Stimulated activated CD8-positive, alpha-beta memory T cell treated with anti-CD3 and anti-CD28 coated beads, Interleukin-12 subunit alpha, Interleukin-12 subunit beta, amount 100 ng/mL, for 4 hours (primary cell): Measurements from ENCODE around the gene MT1A.
"Not testable (repeated sequence)": the region's sequence is repeated elsewhere in the genome, so short reads cannot be mapped to it uniquely, and the experiment has no call there.

ENCODE experiments used
- DNase-seq: peaks from one replicate; pipeline ENCODE4 v3.0.0-alpha.2; 2020; ENCODE audit warnings: low read depth

Gene MT1A

DNA sequence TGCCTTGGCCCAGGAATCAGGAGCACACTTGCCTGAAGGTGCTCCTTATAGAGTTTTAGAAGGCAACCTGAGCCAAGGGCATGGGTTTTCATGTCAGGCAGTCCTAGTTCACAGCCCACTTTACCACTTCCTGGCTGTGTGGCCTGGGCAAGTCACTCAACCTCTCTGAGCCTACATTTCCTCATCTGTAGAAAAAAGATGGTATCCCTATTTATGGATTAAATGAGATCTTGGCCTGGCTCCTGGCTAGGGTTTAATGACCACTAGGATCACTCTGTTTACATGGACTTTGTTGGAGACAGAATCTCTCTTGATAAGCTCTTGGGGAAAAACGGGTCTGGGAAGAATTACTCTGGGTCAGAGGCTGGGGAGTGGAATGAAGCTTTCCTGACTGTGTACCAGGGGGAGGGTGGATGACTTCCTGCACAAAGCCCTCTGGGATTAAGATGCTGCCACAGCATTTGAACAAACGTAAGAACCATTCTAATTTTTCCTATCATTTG lies 27.8 kb upstream of the MT1A start:
- no peak for DNase-seq

DNA sequence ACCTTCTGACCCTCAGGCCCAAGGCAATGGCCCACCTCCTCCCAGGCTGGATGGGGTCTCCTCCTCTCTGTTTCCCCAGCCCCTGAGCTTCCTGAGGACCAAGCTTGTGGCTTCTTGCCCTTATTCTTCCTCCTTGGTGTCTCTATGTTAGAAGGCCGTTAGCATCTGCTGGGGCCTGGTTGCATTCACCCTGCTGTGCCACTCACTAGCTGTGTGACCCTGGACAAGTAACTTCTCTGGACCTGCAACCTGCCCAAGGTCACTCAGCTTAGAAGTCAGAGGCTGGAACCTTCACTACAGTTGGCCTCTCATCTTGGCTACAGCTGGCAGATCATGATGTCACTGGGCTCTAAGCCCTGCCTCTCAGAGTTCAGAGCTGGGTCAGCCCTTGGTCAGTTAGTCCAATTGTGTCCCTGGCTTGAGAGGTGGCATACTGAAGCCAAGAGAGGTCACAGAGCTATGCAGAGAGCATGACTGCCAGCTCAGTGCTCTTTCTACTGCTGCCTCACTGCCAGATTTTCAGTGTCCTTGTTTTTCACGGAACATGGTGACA lies 27.1 kb upstream of the MT1A start:
- no peak for DNase-seq

DNA sequence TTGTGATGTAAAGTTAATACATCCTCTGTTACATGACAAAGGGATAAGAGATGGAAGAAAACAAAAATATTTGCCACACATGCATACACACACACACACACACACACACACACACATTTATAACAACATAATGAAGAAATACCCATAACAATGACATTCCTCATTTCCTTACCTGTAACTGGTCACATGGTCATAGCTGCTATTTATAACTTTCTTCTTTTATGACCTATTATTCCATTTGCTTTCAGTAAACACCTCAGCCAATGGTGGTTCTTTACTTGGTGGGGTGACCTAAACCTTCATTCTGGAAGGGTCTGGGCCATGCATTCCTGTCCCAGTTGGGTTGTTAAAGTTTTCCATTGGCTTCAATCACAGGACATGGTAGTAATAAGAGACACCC lies 24.8 kb upstream of the MT1A start:
- no peak for DNase-seq

DNA sequence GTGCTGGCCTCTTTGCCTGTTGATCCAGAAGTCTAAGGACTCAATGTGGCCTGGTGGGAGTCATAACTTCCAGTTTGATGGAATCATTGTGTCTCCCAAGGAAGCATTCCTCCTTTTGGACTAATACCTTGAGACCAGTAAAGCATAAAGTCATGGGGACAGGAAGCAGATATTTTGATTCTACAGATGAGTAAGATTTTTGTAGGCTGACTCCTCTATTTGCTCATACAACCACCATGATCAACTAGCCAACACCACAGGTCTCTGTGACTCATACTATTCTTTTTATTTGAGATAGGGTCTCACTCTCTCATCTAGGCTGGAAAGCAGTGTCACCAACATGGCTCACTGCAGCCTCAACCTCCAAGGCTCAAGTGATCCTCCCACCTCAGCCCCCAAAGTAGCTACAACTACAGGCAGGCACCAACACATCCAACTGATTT lies 23.9 kb upstream of the MT1A start:
- no peak for DNase-seq

DNA sequence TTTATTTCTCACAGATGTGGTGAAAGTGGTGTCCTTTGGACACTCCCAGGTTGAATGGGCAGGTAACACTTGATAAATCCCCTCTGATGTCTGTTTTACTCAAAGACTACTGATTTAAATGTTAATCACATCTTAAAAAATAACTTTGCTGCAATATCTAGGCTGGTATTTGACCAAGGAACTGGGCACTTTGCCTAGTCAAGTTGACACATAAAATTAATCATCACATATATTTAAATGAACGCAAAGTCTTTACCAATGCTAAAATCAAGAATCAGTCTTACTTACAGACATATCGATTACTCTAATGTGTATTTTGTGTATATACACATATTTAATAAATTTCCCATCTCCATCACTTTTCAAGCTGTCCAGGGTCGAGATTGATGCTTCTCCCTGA lies 23.1 kb upstream of the MT1A start:
- DNase-seq = no peak

DNA sequence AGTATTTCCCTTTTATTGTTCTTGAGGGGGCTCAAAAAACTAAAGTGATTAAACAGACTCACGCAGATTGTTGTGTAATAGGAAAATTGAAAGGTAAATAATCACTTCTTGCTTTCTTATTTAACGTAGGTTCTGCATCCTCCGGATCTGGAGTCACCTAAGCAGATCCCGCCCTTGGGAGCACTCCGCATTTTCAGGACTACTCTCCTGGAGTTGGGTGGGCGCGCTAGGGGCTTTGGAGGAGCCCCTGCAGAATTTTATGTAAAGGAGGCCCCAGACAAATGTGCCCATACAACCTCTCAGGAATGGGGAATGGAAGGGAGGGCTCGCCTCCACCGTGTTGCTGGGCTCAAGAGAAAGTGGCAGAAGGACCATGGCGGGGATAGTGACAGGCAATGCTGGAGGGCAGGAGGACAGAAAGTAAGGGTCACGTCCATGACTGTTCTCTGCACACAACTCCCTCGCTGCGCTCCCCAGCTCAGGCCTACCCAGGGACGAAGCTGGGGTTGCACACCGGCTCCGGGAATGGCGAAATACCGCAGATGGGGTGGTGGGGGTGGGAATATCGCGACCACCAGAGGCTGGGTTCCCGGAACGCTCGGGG lies 21.8 kb upstream of the MT1A start:
- DNase-seq = no peak

DNA sequence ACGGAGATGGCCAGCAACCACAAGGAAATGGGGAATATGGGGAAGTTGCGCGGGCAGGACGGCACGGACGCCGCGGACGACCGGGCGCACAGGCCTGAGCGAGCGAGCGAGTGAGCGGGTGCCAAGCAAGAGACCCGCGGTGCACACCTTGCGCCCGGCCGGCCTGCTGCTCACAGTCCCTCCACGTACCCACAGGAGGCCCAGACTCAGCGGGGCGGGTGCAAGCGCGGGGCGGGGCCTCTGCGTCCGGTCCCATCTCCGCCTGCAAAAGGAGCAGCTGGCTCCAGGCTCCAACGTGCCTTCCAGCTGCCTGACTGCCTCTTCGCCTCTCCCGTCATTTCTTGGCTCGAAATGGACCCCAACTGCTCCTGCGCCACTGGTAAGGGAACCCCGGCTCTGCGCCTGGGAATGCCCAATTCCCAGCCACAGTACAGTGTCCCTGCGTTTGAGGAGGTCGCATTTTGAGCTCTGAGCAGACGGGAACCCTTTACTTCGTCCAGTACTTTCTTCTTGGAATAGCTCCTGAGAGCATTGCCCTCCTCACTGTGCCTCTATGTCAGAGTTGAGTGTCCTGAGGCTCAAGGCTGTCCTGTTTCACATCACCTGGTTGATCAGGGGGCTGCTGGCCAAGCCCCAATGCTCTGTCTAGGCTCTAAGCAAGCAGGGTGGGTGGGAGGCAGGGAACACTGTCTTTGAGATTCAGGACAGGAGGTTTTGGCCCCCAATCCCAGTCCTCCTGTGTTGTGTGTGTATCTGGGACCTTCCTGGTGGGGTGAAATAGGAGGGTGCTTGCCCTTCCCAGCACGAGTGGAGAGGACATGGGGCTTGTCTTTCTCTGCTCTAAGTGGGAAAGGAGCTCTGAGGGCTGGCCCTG lies 21.0 kb upstream of the MT1A start:
- no peak for DNase-seq

DNA sequence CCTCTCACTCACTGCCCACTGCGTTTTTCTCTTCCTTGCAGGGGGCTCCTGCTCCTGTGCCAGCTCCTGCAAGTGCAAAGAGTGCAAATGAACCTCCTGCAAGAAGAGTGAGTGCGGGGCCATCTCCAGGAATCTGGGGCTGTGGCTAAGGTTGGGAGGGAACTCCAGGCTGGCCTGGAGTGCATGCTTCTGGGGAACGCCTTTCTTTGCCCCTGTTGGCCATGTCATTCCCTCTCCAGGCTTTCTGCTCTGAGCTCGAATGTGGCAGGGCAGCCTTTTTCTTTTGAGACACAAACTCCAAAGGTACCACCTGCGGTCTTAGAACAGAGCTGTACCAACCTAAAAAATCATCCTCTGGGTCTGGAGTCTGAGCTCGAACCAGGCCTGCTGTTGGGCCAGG lies 20.3 kb upstream of the MT1A start:
- DNase-seq = no peak

DNA sequence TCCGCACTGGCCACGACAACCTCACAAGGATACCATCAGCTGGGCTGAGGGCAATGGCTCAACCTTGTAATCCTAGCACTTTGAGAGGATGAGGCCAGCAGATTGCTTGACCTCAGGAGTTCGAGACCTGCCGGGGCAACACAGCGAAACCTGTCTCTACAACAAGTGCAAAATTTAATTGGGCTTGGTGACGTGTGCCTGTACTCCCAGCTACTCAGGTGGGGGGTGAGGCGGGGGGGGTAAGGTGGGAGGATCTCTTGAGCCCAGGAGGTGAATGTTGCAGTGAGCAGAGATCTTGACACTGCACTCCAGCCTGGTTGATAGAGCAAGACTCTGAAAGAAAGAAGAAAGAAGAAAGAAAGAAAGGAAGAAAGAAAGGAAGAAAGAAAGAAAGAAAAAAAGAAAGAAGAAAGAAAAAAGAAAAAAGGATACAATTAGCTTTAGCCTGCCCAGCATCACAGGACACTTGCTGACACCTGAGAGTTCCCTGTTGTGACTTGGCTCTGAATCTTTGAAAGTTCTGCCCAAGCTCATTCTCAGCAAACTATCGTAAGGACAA lies 18.0 kb upstream of the MT1A start:
- no peak for DNase-seq

DNA sequence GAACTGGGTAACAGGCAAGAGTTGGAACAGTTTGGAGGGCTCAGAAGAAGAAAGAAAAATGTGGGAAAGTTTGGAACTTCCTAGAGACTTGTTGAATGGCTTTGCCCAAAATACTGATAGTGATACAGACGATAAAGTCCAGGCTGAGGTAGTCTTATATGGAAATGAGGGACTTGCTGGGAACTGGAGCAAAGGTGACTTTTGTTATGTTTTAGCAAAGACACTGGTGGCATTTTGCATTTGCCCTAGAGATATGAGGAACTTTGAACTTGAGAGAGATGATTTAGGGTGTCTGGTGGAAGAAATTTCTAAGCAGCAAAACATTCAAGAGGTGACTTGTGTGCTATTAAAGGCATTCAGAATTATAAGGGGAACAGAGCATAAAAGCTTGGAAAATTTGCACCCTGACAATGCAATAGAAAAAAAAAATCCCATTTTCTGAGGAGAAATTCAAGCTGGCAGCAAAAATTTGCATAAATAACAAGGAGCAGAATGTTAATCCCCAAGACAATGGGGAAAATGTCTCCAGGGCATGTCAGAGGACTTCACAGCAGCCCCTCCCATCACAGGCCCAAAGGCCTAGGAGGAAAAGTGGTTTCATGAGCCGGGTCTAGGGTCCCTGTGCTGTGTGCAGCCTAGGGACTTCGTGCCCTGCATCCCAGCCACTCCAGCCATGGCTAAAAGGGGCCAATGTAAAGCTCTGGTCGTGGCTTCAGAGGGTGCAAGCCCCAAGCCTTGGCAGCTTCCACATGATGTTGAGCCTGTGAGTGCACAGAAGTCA lies 16.6 kb upstream of the MT1A start:
- DNase-seq = not testable (repeated sequence)

DNA sequence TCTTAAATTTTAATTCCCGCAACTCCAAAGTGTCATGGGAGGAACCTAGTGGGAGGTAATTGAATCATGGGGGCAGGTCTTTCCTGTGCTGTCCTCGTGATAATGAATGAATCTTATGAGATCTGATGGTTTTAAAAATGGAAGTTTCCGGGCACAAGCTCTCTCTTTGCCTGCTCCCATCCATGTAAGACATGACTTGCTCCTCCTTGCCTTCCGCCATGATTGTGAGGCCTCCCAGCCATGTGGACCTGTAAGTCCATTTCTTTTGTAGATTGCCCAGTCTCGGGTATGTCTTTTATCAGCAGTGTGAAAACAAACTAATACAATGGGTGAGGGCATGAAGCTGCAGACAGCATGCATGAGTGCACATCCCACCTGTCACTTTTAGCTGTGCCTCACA lies 15.3 kb upstream of the MT1A start:
- not testable (repeated sequence) for DNase-seq

DNA sequence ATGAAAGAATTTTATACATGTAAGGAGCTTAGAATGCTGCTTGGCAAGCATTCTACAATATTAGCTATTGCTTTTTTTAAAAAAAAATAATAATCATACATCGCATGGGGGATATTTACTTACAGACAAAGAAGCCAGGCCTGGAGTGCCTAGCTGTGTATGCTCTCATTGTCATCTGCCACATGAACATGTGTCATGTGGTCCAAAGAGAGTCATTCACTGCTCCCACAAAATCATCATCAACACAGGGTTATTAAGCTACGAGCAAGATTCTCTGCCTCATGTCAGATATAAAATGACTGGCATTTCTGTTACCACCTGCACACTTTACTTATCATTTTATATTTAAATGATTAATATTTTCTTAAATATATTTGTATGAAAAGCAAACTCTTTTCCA lies 14.8 kb upstream of the MT1A start:
- DNase-seq = no peak

DNA sequence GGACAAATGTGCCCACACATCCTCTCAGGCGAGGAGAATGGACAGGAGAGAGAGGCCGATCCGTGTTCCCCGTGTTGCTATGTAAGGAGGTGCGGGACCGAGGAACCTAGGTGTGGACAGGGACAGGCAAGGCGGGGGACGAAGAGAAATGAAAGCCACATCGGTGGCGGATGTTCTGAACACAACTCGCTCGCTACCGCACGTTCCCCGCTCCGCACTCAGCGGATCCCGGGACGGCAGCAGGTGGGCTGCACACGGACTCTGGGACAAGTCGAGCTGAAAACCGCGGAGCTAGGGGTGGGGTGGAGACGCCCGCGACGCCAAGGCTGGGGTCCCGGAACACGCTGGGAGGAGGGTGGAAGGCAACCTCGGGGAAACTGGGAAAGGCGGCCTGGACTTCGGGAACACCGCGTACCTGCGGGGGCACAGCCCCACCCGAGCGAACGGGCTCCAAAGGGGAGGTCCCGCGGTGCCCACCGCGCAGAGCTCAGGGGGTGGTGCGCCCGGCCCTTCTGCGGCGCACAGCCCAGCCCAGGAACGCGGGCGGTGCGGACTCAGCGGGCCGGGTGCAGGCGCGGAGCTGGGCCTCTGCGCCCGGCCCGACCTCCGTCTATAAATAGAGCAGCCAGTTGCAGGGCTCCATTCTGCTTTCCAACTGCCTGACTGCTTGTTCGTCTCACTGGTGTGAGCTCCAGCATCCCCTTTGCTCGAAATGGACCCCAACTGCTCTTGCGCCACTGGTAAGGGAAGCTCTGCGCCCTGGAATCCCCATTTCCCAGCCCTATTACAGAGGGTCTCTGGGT lies 13.1 kb upstream of the MT1A start, which contains the start of gene MT1E:
TSS of gene MT1E (plus strand) at position 642 of the 803 bp plus-strand sequence. CDS start at position 713, 71 bp downstream.
- DNase-seq = no peak

DNA sequence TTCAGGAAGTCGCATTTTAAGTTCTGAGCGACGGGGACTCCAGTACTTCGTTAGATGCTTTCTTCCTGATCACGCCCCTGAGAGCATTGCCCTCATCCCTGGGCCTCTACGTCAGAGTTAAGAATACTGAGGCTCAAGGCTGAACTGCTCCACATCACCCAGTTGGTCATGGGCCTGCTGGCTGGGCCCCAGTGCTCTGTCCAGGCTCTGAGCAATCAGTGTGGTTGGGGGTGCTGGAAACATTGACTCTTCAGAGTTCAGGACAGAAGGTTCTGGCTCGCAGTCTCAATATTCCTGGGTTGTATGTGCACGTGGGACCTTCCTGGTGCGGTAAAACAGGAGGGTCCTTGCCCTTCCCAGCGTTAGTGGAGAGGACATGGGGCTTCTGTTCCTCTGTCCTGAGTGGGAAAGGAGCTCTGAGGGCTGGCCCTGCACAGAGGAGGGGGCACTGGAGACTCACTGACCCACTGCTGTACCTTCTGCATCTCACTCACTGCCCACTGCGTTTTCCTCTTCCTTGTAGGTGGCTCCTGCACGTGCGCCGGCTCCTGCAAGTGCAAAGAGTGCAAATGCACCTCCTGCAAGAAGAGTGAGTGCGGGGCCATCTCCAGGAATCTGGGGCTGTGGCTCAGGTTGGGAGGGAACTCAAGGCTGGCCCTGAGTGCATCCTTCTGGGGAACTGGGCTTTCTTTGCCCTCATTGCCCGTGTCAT lies 12.4 kb upstream of the MT1A start:
- no peak for DNase-seq

DNA sequence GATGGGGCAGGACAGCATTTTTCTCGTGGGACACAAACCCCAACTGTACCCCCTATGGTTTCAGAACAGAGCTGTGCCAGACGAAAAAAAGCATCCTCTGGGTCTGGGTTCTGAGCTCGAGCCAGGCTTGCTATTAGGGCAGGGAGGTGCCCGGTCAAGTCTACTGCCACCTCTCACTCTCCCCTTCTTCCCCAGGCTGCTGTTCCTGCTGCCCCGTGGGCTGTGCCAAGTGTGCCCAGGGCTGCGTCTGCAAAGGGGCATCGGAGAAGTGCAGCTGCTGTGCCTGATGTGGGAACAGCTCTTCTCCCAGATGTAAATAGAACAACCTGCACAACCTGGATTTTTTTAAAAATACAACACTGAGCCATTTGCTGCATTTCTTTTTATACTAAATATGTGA lies 11.8 kb upstream of the MT1A start:
- no peak for DNase-seq

DNA sequence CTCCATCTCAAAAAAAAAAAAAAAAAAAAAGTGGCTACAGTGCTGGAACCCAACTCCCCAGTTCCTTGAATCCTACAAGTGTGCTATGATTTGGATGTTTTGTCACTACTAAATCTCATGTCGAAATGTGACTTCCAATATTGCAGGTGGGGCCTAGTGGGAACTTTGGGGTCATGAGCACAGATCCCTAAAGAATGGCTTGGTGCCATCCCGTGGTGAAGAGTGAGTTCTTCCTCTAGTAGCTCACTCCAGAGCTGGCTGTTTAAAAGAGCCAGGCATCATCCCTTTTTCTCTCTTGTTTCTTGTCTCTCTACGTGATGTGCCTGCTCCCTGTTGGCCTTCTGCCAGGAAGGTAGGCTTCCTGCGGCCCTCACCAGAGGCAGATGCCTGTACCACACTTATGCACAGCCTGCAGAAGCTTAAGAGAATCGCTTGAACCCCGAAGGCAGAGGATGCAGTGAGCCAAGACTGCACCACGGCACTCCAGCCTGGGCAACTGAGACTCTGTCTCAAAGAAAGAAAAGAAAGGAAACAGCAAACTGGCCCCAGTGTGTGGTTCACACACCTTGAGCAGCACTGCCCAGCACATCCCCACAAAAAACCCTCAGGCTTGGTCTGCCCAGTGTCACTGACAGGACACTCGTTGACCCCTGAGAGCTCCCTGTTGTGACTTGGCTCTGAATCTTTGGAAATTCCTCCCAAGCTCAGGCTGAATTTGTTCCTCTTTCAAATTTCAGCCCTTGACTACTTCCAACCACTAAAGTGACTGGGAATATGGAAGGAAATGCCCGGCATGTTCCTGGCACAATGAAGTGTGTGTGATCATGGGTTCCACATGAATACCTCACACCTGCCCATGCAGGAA lies 9.7 kb upstream of the MT1A start:
- no peak for DNase-seq

DNA sequence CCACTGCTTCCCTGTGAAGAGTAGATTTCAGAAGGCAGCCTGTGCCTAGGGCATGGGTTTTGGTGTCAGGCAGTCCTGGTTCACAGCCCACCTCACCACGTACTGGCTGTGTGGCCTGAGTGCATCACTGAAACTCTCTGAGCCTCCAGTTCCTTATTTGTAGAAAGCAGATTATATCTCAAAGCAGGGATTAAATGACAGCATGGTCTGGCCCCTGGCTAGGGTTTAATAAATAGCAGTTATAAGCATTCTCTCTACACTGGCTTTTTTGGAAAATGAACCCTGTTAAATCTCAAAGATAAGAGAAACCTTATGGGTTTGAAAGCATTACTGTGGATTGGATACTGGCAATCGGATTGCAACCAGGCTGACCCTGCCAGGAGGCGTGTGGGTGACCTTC lies 8.9 kb upstream of the MT1A start:
- no peak for DNase-seq

DNA sequence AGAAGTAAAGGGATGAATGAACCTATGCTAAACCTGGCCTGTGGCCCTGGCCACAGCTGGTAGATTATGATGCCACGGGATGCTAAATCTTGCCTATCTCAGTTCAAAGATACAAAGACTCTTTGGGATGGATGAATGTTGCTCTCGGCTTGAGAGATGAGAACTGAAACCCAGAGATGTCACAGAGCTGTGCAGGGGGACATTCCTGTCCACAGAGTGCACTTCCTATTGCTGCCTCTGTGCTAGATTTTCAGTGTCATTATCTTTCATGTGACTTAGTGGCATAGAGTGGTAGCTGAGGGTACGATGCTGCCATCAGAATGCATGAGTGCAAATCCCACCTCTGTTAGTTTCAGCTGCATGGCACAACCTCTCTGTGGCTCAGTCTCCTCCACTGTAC lies 8.3 kb upstream of the MT1A start:
- no peak for DNase-seq

DNA sequence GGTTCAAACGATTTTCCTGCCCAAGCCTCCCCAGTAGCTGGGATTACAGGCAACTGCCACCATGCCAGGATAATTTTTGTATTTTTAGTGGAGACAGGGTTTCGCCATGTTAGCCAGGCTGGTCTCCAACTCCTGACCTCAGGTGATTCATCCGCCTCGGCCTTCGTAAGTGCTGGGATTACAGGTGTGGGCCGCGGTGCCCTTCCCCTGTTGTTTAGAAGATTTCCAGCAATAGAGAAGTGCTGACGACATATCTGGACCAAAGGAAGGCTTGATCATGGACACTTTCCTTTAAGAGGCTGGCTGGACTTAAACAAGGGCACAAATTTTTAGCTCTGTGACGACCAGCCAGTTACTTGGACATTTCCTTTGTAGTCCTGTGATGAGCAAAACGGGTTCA lies 7.3 kb upstream of the MT1A start:
- no peak for DNase-seq

DNA sequence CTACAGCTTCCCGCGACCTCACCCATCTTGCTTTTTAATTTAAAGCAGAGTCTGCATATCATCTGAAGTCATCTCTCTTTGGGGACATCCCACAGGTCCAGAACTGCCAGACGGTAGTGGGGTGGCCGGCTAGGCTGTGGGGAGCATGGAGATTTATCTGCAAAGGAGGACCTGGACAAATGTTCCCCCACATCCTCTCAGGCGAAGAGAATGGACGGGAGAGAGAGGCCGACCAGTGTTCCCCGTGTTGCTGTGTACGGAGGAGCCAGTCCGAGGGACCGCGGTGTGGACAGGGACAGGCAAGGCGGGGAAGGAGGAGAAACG lies 6.7 kb upstream of the MT1A start:
- no peak for DNase-seq
